C1 segment of cervical spinal cord (tissue), 14 donors: ENCODE data around the gene PSMD1.
"Not testable (repeated sequence)": the region's sequence is repeated elsewhere in the genome, so short reads cannot be mapped to it uniquely, and the experiment has no call there.

Experiments used
- DNase-seq, 14 donors: peaks; one replicate each; lab custom pipeline; 2025; lab: John Stamatoyannopoulos, UW

PSMD1 gene

DNA sequence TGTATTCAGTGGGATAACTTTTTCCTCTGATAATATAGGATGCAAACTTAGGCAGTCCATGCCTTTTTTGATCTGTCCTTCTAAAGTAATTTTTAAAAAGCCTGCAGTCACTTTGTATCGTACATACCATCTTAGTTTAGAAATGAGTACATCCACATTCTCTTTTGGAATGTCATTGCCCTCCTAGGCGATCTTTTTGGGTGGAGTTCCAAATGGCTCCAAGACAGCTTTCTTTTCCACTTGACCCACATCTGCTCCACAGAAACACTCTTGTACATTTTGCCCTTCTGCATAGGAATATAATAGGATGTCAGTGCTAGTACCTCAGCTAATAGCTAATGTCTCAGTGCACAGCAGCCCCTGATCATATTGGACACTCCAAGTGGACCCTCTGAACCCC, 90.0 kb downstream of the PSMD1 start:
- DNase-seq: no peak

DNA sequence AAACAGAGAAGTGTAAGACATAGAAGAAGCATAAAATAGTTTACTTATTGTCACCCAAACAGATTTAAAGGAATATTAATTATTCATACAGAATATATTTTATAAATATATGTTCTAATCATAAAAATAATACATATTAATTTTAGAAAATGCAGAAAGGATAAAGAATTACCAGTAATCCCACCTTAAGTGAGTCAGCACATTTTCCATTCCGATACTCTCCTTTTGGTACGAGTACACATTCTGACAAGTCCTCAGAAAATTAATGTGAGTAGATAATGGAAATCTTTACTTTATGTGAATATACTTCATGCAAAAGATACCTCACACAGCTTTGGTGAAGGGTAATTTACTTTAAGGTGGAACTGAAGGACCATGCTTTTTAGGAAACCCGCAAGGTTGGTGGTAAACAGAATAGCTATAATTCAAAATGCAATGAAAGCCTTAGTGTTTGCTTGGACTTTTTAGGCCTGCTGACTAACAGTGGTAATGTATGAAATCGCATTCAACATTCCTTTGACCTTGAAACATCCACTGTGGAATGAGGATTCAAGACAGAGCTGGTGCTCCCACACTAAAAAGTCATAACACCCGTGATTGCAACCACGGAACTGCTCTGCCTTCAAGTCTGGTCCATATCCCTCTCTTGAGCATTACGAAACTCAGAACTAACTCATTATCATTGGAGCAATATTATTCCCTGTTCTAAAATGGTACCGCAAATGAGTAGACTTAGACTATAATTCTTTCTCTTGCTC, 96.3 kb downstream of the PSMD1 start:
- DNase-seq: no peak

DNA sequence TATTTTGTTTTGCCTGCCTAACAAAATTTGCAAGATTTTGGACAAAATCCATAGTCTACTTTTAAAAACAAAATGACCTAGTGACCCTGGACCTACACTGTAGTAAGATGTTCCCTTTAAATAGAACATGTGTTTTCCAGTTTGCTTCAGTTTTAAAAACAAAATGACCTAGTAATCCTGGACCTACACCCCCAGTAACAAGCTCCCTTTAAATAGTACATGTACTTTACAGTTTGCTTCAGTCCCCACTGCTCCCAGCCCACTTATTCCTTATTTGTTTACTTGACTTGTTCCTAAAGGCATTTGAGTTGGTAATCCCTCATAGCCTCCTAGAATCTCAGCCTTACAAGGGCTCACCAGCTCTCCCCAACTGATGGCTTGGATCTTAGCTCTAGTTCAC, 102.6 kb downstream of the PSMD1 start:
- DNase-seq: no peak

DNA sequence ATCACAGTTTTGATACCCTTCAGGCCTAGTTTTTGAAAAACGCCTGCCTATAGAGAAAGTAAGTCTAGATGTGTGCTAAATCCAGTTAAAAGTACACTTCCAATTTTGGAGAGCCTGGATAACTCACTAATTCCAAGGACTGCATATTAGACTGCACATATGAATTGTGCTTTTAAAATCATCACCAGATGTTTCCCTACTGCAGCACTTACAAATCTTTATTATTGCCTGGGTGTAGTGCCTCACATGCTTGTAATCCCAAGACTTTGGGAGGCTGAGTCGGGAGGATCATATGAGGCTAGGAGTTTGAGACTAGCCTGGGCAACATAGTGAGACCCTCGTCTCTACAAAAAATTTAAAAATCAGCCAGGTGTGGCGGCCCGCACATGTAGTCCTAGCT, 104.0 kb downstream of the PSMD1 start:
- no peak for DNase-seq

DNA sequence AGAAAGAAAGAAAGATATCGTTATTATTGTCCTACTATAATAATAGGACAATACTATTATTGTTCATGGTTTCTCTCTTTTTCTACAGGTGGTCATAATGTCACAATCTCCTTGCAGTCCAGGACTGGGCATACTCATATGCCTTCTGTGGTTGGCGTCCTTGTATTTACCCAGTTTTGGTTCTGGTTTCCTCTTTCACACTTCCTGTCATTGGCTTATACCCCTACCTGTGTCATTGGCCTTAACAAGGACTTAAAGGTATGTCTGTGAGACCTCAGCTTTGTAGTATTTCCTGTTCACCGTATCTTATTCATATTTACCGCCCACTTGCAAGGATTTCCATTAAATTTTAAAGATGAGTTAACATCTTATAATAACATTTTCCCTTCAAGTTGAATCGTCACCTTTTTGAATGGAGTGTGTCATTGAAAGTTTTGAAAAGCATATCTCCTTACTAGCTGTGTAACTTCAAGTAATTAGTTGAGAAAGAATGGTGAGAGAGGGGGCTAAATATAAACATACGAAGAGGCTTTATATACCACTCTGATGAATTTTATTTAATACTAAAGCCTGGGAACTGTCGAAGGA, 104.7 kb downstream of the PSMD1 start:
- DNase-seq: no peak

DNA sequence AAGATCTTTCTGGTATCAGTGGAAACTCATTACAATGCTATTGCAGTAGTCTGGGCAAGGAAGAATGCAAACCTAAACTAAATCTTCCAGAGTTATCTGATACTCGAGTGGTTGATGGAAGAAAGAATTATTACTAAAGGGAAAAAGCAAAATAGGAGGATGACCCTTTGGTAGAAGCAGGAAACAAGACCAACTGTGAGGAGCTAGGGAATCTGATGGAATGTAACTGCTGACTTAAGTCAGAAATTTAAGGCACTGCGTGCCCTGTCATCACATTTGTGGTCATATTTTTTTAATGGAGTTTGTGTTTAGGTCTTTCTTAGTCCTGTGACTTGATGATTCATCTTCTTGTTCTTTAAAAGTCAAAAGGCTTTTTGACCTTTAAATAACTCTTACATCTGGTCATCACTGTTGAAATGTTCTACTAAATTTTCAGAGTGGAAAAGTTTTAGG, 105.2 kb downstream of the PSMD1 start:
- no peak for DNase-seq

DNA sequence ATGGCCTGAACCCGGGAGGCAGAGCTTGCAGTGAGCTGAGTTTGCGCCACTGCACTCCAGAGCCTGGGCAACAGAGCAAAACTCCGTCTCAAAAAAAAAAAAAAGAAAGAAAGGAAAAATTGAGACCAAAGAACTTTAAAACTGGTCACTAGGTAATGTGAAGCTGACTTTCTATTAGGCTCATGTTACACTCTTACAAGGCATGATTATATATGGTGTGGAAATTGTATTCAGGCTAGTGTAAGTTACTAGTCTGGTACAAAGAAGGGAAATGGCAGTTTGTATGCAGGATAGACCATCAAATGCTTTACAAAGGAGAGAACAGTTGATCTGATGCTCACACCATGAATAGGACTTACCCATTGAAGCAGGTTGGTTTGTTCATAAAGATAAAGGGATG, 106.3 kb downstream of the PSMD1 start:
- DNase-seq: no peak

DNA sequence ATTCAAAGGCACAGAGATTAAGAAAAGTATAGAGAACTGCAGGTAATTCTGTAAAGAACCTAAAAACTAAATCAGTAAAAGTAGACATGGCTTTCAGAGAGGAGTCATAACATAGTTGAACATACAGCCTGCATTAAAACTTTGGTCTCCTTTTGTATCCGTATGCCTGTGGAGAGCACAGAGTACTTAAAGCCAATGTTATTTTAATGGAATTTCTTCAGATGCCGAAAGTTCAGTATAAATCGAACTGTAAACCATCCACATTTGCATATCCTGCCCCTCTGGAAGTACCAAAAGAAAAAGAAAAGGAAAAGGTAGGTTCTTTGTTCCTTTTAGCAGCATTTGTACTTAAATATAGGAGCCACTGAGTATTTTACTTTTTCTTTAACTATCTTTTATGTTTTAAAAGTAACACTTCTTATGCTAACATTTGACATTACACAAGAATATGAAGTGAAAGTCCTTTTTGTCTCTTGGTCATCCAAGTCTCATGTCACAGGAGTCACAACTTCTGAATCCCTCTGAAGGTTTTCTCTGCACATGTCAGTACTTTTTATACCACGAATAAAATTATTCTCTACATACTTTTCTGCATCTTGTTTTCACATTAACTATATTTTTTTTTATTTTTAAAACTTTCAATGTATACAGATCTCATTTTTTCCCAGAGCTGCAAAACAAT, 106.9 kb downstream of the PSMD1 start:
- no peak for DNase-seq

DNA sequence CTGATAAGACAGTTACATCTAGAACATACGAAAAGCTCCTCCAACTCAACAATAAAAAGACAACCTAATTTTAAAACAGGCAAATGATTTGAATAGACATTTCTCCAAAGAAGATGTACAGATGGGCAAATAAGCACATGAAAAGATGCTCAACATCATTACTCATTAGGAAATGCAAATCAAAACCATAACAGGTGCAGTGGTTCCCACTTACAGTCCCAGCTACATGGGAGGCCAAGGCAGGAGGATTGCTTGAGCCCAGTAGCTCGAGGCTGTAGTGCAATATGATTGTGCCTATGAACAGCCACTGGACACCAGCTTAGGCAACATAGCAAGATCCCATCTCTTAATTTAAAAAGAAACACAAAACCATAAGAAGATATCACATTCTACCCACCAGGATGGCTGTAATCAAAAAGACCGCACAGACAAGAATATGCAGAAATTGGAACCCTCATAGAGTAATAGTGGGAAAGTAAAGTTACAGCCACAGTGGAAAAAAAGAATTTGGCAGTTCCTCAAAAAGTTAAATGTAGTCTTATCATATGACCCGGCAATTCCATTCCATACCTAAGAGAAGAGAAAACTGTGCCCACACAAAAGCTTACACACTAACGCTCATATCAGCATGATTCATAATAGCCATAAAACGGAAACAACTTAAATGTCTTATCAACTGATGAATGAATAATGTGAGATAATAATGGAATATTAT, 111.2 kb downstream of the PSMD1 start:
- DNase-seq: no peak

DNA sequence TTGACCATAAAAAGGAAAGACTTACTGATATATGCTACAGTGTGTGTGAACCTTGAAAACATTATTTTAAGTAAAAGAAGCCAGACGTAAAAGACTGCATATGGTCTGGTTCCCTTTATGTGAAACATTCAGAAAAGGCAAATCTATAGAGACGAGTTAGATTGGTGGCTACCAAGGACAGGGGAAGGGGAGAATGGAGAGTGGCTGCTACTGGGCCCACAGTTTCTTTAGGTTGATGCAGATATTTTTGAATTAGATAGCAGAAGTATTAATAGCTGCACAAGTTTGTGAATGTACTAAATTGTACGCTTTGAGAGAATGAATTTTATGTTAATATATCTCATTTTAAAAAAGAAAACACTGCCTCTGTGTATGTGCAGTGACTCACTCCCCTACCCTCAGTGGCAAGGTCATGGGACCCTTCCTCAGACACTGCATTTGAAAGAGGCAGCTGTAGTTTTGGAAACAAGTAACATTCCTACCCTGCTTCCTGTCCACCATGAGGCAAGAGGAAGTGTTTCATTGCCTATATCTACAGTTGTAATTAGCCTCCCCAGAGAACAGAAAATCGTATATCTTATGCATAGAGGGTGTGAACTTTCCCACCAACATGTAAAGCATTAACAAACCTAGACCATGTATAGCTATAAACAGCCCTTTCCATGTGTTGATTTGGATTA, 111.9 kb downstream of the PSMD1 start:
- DNase-seq: no peak

DNA sequence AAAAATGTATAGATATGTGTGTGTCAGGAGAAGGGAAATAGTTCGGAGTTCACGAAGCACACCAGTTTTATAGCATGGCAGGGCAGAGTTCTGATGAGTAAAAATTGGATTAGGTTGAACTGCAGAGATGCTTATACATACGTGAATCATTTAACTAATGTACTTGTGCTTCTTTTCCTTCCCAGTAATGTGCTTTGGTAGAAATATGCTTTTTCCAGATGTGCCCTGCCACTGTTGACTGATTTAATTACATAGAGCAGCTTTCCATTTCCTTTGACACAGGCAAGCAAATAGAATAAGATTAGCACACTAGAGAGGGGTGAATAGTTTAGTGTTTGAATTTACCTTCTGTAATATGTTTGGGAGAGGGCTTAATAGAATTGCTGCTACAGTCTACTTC, 112.8 kb downstream of the PSMD1 start:
- no peak for DNase-seq

DNA sequence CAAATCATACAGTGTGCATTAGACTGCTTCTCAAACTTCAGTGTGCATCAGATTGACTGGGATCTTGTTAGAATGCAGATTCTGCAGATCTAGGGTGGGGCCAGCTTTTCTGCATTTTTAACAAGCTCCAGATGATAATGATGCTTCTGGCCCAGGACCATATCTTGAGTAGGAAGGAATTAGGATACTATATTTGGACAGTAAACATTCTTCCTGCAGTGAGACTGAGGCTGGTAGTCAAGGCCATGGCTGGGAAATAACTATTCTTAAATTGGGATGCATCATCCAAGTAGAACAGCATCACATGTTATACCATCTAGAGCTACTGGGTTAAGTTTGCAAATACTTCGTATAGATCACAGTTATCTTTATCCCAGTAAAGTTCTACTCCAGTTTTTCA, 113.4 kb downstream of the PSMD1 start:
- no peak for DNase-seq

DNA sequence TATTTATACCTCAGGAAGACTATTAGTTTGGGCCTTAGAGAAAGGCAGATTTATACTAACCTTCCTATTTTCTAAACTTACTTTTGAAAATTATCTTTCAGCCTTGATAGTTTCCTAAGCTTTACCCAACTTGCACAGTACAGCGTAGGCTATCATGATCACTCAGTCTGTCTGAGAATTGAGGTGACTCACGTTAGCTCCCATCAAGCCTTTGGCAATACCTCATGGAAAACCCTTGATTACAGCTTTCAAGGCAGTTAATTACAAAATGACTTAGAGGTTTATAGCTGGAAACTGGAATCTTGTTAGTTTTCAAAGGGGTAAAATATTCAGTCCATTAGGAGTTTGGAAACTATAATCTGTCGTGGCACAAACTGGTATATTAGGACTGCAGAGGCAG, 115.4 kb downstream of the PSMD1 start:
- DNase-seq: no peak

DNA sequence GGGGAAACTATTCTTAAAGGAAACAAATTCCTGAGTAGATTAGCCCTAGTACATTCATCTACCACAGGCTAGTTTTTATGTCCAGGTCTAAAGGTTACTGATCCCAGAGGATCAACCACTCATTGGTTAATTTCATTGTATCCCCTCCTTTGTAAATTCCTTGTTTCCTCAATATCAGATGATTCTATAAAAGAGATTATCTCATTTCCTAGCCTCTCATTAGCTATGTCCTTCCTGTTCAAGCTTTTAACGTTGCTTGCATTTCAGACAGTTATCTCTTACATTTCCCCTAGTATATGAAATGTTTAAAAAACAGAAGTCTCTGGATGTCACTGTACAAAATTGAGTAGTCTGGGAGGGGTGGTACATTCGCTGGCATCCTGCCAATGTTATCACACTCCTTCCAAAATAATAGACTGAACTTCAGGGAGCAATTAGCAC, 117.6 kb downstream of the PSMD1 start:
- no peak for DNase-seq

DNA sequence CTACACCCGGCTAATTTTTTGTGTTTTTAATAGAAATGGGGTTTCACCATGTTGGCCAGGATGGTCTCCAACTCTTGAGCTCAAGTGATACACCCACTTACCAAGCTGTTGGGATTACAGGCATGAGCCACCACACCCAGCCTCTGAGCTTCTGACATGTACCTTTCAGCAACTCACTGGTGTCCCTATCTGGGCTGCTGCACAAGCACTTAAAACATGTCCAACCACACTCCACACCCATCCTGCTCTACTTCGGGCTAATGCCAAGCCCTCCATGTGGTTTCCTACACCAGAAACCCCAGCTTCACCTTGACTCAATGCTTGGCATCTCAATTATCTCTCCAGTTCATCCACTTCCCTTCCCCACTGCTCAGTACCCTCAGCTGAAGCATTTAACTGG, 119.4 kb downstream of the PSMD1 start:
- DNase-seq: no peak

DNA sequence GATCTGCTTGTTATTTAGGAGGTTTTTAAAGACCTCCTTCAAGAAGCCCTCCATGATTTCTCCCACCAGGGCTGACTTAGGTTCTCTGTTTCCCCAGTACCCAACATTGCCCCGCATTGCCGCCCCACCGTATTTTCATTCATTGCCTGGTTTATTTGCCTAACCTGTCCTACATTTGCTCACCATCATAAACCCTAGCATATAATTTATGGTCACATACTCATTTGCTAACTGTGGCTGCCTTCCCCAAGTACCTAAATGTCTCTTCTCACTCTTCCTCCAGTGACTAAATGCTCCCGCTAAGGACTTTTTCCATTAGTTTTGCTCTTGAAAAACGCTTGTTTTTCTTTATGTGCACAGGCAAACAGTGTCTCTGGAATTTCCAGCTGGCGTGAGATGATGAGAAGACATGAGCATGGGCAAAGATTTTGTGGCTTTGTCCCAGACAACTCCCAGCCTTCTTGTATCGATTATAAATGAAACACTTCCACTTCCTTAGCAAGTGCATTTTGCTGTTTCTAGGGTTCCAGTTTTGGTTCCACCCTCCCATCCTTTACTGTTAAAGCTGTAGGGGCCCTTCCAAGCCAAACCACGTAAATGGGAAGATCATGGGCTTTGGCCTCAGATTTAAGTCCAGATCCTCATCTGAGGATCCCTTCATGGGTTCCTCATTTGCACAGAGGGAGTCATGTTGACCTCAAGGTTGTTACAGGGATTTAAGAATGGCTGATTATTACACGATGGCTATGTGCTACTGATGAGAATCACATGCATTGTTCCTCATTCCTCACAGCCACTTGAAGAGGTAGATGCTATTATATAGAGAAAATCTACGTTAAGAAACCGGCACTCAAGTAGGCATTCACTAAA, 120.7 kb downstream of the PSMD1 start:
- no peak for DNase-seq

DNA sequence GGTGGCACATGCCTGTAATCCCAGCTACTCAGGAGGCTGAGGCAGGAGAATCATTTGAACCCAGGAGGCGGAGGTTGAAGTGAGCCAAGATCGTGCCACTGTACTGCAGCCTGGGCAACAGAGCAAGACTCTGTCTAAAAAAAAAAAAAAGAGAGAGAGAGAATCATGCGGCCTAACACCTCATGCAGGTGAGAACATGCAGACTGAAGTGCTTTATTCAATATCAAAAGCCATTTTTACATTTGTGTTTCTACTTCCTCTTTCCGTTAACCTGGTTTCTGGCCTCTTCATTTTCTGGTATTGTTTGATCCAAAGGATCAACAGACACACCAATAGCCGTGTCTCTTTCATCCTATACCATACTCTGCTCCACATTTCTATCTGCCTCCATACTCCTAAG, 122.1 kb downstream of the PSMD1 start:
- DNase-seq: not testable (repeated sequence)

DNA sequence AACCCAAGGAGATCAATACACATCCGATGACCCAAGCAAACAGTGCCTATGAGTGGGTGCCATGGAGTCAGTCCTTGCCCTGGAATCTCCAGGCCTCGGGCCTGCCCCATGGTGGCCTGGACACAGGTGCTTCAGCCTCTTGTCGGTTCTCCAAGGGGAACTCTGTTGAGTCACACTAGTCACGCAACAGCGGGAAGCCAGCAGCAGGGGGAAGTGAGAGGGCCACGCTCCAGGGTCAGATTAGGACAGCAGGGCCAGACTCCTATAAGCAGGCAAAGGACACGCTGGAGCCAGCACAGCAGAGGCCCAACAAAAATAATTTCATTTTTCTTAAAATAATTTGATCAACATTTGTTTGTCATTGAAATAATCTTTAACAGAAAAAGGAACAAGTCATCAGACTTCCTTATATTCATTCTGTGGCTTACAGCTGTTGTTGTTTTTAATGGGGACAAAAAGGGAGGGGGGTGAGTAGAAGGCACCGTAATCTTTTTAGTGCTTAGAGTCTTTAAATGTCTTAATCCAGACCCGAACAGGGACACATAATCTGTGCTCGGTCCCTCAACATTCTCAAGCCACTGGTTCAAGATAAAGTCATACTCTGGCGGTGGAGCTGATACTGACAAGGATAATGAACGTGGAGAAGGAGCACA, 125.3 kb downstream of the PSMD1 start:
- DNase-seq: peak in 8 of 14 donors; percentile 3 to 49 (median 8)

DNA sequence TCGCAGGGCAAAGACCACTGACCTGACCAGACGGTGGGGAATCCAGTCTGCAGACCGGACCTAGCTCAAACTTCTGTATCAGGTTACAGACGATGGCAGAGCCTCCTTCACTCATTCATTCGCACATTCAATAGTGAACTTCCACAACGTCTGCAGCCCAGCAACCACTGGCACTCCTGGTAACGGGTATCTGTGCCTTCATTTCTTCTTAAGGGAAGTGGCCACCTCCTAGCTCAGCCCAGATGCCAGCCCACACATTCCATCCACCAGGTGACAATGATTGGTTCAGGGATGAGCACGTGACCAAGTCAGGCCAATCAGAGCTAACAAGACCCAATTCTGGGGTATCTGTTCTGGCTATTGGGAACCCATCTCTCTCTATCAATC, 125.8 kb downstream of the PSMD1 start:
- DNase-seq: no peak

DNA sequence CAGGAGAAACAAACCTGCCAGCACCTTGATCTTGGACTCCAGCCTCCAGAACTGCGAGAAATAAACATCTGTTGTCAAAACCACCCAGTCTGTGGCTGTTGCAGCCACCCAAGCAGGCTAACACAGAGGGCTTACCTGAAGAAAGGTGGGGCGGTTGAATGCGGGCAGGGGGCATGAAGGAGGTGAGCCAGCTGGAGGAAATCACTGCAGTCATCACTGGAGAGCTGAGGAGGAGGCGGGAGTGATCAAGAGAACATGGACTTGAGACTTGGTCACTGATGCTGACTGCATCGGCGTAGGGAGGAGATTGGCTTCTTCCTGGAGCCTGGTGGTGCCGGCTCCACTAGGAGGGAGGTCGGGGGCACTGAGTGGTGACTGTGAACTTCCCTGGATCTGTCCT, 127.2 kb downstream of the PSMD1 start:
- no peak for DNase-seq
